ENCODE data around the gene MIF4GD. TPM values are rescaled to one million over a fixed set of nuclear protein-coding genes. Genes with fewer than 3 reads are reported as not detected.
"Not testable (repeated sequence)": the region's sequence is repeated elsewhere in the genome, so short reads cannot be mapped to it uniquely, and the experiment has no call there.

The MIF4GD gene
- total RNA-seq, 1 experiment from 2014 or later: 21.6 TPM

GRCh38 chr17:75261336-75262111 lies 9.5 kb downstream of the MIF4GD start, which contains the start of the genes GGA3 and MRPS7 (continued):
- TF ChIP-seq, protein P1, sequence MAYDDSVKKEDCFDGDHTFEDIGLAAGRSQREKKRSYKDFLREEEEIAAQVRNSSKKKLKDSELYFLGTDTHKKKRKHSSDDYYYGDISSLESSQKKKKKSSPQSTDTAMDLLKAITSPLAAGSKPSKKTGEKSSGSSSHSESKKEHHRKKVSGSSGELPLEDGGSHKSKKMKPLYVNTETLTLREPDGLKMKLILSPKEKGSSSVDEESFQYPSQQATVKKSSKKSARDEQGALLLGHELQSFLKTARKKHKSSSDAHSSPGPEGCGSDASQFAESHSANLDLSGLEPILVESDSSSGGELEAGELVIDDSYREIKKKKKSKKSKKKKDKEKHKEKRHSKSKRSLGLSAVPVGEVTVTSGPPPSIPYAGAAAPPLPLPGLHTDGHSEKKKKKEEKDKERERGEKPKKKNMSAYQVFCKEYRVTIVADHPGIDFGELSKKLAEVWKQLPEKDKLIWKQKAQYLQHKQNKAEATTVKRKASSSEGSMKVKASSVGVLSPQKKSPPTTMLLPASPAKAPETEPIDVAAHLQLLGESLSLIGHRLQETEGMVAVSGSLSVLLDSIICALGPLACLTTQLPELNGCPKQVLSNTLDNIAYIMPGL (CRISPR knock-in tag; IDR thresholded peaks at IDR 0.05): peak; percentile 68; the same call in 1 of the 2 replicates
- TF ChIP-seq FOXP4 (CRISPR knock-in tag; IDR thresholded peaks at IDR 0.05) (peak; percentile 61; the same call in 1 of the 2 replicates), NR1H2 (CRISPR knock-in tag; IDR thresholded peaks at IDR 0.05) (no peak), GABPB1 (CRISPR knock-in tag; IDR thresholded peaks at IDR 0.05) (peak; percentile 43; the same call in 1 of the 2 replicates), ZNF121 (CRISPR knock-in tag; IDR thresholded peaks at IDR 0.05) (no peak), KAT7 (CRISPR knock-in tag; IDR thresholded peaks at IDR 0.05; ENCODE audit: borderline replicate concordance) (peak; percentile 10; the same call in 1 of the 2 replicates), SMAD3 (CRISPR knock-in tag; IDR thresholded peaks at IDR 0.05; ENCODE audit: borderline replicate concordance) (peak; percentile 30; the same call in 1 of the 2 replicates), AR (CRISPR knock-in tag; IDR thresholded peaks at IDR 0.05) (no peak)

- Mint-ChIP-seq H3K4me1 (peaks cover 26% of the 10 kb centered on the region), H3K9me3 (no peaks in the 10 kb centered on the region), H3K27ac (peak overlapping the region; percentile 87), H3K36me3 (peaks cover 30% of the 10 kb centered on the region), H3K27me3 (ENCODE audit: low read depth) (no peaks in the 10 kb centered on the region), H3K4me3 (peak overlapping the region; percentile 98)
- peak; percentile 5; the same call in 1 of the 2 replicates for ATAC-seq
- TF ChIP-seq ETV6 (CRISPR knock-in tag; IDR thresholded peaks at IDR 0.05): 0 out of 2 replicates have a peak, but pooled peaks have one; percentile 11
- no peak for TF ChIP-seq CBFB (CRISPR knock-in tag; IDR thresholded peaks at IDR 0.05; ENCODE audit: low read depth)
- no peak for TF ChIP-seq ATF1 (CRISPR knock-in tag; IDR thresholded peaks at IDR 0.05)
- no peak for TF ChIP-seq TCF7 (CRISPR knock-in tag; IDR thresholded peaks at IDR 0.05; ENCODE audit: low read depth)
- peak; percentile 75; the same call in 1 of the 2 replicates for TF ChIP-seq IRF1 (CRISPR knock-in tag; IDR thresholded peaks at IDR 0.05)
- no peak for TF ChIP-seq TEAD1 (CRISPR knock-in tag; IDR thresholded peaks at IDR 0.05)
- TF ChIP-seq FOXP4 (CRISPR knock-in tag; IDR thresholded peaks at IDR 0.05): peak; percentile 52; the same call in 1 of the 2 replicates
- no peak for TF ChIP-seq JAZF1 (CRISPR knock-in tag; IDR thresholded peaks at IDR 0.05)
- TF ChIP-seq ZNF423 (CRISPR knock-in tag; IDR thresholded peaks at IDR 0.05): no peak
- TF ChIP-seq GRHL2 (CRISPR knock-in tag; IDR thresholded peaks at IDR 0.05; ENCODE audit: insufficient replicate concordance, severe bottlenecking): no peak
- no peak for TF ChIP-seq SOX15 (CRISPR knock-in tag; IDR thresholded peaks at IDR 0.05)
- CTCF ChIA-PET: interaction anchor here (1.0 to 4.8 kb wide), 11 partner anchors 11 to 493 kb away, joined by 3 to 96 read pairs (median 7); partner anchors contain the start of genes GRB2, MIF4GD and SLC25A19
- peak; percentile 32 for DNase-seq (ENCODE audit: low spot score)
- POLR2A ChIA-PET: interaction anchor here (0.5 to 2.6 kb wide), 9 partner anchors 10 to 249 kb away, joined by 3 to 17 read pairs (median 4); partner anchors contain the start of genes MIF4GD, MRPL58 and SLC25A19
These were observed 10.2 kb downstream of the MIF4GD start for GRCh38 chr17:75260641-75261335.

GRCh38 chr17:75257228-75257627 lies 13.8 kb downstream of the MIF4GD start:
- H3K27me3 Mint-ChIP-seq (ENCODE audit: low read depth); DNase-seq (ENCODE audit: low spot score); CTCF ChIA-PET; ATAC-seq; H3K4me3 Mint-ChIP-seq; POLR2A ChIA-PET: not testable (repeated sequence)
- Mint-ChIP-seq H3K9me3 (peaks cover 15% of the 10 kb centered on the region), H3K36me3 (peaks cover 15% of the 10 kb centered on the region), H3K27ac (peak overlapping the region; percentile 39; the same call in 1 of the 2 replicates), H3K4me1 (peaks cover 44% of the 10 kb centered on the region)
